DND-41 (cell line): ENCODE measurements around the gene ADK.
"Not testable (repeated sequence)": the region's sequence is repeated elsewhere in the genome, so short reads cannot be mapped to it uniquely, and the experiment has no call there.

Experiments used
- ATAC-seq: fragments of 200-7000 bp; cut with Tn5 transposase; 3 replicates; pipeline ENCODE4 v1.9.1; 2021; ENCODE audit warnings: low read depth; ENCODE audit not compliant: insufficient read depth
- DNase-seq: peaks from one replicate; pipeline ENCODE4 v3.0.0-alpha.2; 2020
- H2AFZ ChIP-seq: 2 replicates; pipeline ENCODE4 v1.6.0; 2012; ENCODE audit warnings: low read depth, low read length
- H3K27ac ChIP-seq: 2 replicates; pipeline ENCODE4 v1.5.1; 2012; ENCODE audit warnings: low read length, inconsistent platforms
- H3K27me3 ChIP-seq: fragments of 200-600 bp; sonication (generic); 2 replicates; pipeline ENCODE4 v1.6.0; 2012; ENCODE audit warnings: low read length, mild to moderate bottlenecking, inconsistent platforms; ENCODE audit not compliant: insufficient read depth, poor library complexity
- H3K36me3 ChIP-seq: 2 replicates; pipeline ENCODE4 v1.5.1; 2012; ENCODE audit warnings: low read length, inconsistent platforms; ENCODE audit not compliant: insufficient read depth
- H3K4me1 ChIP-seq: 2 replicates; pipeline ENCODE4 v1.5.1; 2012; ENCODE audit warnings: mild to moderate bottlenecking, low read length; ENCODE audit not compliant: insufficient read depth
- H3K4me2 ChIP-seq: 2 replicates; pipeline ENCODE4 v1.6.0; 2012; ENCODE audit warnings: mild to moderate bottlenecking, moderate library complexity, low read length, inconsistent platforms; ENCODE audit not compliant: insufficient read depth
- H3K4me3 ChIP-seq, 2 experiments: fragments of 200-600 bp in 1 of 2; shearing (Covaris generic) in 1 of 2; 2 replicates each; pipeline ENCODE4 v1.5.1; 2012 to 2016; ENCODE audit warnings: inconsistent platforms in 2 of 2, low read length in 2 of 2, mild to moderate bottlenecking in 2 of 2, low read depth in 1 of 2, moderate library complexity in 1 of 2
- H3K79me2 ChIP-seq: 2 replicates; pipeline ENCODE4 v1.6.0; 2012; ENCODE audit warnings: low read length, inconsistent platforms; ENCODE audit not compliant: insufficient read depth
- H3K9ac ChIP-seq: 2 replicates; pipeline ENCODE4 v1.6.0; 2012; ENCODE audit warnings: low read depth, mild to moderate bottlenecking, inconsistent platforms, low read length, moderate library complexity
- H3K9me3 ChIP-seq: 2 replicates; pipeline ENCODE4 v1.5.1; 2012; ENCODE audit warnings: low read length, moderate library complexity, mild to moderate bottlenecking, inconsistent platforms; ENCODE audit not compliant: insufficient read depth, severe bottlenecking
- H4K20me1 ChIP-seq: 2 replicates; pipeline ENCODE4 v1.6.0; 2012; ENCODE audit warnings: low read length; ENCODE audit not compliant: insufficient read depth
- EZH2 ChIP-seq: IDR thresholded peaks from 3 replicates; pipeline ENCODE4 v1.6.1; 2012; ENCODE audit warnings: borderline replicate concordance, low read depth, mild to moderate bottlenecking, moderate library complexity, low read length, inconsistent platforms; ENCODE audit not compliant: severe bottlenecking
- TF ChIP-seq, protein P1 (sequence below): IDR thresholded peaks from 2 replicates; pipeline ENCODE4 v1.5.1; 2012; ENCODE audit warnings: borderline replicate concordance, low read length, moderate library complexity, mild to moderate bottlenecking; ENCODE audit not compliant: poor library complexity, severe bottlenecking; ENCODE audit errors: extremely low read depth

ADK gene

DNA sequence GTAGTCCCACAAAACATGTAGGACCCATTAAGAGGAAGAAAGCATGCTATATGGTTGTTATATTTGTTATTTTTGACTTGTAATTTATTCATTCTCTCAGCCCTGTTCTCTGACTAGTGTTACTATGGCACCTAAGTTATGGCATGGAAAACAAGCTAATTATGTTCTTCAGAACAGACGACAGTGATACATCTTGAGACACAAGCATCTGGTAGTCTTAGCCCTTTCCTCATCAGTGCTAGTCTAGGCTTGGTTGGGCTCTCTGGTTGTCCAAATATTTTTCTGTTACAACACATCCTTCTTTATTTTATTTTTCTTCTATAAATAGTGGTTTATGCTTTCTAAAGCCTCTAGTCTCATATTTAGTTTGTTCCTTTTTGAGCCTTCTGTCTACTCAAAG is 367.0 kb downstream of the ADK start:
- no peak overlapping the region for H3K4me3 ChIP-seq
- no peaks in the 10 kb centered on the region for H3K79me2 ChIP-seq
- peaks cover 11% of the 10 kb centered on the region for H3K36me3 ChIP-seq
- H3K9ac ChIP-seq: no peak overlapping the region
- ATAC-seq (no peak), DNase-seq (no peak)
- H3K4me1 ChIP-seq: no peaks in the 10 kb centered on the region
- H3K27me3 ChIP-seq: no peaks in the 10 kb centered on the region
- H3K4me2 ChIP-seq: no peak overlapping the region
- peaks cover 23% of the 10 kb centered on the region for H3K9me3 ChIP-seq
- H2AFZ ChIP-seq: no peak overlapping the region
- no peak for TF ChIP-seq EZH2
- TF ChIP-seq, protein P1, sequence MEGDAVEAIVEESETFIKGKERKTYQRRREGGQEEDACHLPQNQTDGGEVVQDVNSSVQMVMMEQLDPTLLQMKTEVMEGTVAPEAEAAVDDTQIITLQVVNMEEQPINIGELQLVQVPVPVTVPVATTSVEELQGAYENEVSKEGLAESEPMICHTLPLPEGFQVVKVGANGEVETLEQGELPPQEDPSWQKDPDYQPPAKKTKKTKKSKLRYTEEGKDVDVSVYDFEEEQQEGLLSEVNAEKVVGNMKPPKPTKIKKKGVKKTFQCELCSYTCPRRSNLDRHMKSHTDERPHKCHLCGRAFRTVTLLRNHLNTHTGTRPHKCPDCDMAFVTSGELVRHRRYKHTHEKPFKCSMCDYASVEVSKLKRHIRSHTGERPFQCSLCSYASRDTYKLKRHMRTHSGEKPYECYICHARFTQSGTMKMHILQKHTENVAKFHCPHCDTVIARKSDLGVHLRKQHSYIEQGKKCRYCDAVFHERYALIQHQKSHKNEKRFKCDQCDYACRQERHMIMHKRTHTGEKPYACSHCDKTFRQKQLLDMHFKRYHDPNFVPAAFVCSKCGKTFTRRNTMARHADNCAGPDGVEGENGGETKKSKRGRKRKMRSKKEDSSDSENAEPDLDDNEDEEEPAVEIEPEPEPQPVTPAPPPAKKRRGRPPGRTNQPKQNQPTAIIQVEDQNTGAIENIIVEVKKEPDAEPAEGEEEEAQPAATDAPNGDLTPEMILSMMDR: no peak
- no peaks in the 10 kb centered on the region for H4K20me1 ChIP-seq
- no peak overlapping the region for H3K27ac ChIP-seq

DNA sequence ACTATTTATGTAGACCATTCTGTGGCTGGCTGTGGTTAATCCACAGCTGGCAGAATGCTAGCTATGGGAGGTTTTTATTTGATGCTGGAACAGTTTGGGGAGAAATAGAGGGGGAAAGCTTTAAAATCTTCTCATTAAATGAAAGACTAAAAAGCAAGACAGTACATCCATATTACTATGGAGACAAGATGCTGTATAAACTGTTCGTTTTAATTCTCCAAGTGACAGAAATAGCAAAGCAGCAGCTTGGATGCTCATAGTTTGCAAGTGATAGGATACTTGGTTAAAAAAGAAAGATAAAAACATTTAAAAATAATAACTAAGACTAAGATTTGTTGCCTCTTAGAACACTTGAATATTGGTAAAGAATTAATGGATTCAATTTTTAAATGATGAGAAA is 370.5 kb downstream of the ADK start:
- no peak overlapping the region for H3K9ac ChIP-seq
- no peak for ATAC-seq
- DNase-seq: no peak
- H3K27me3 ChIP-seq: no peaks in the 10 kb centered on the region
- no peak overlapping the region for H3K27ac ChIP-seq
- no peak overlapping the region for H2AFZ ChIP-seq
- H3K36me3 ChIP-seq: no peaks in the 10 kb centered on the region
- H3K4me2 ChIP-seq: no peak overlapping the region
- no peaks in the 10 kb centered on the region for H3K4me1 ChIP-seq
- H3K79me2 ChIP-seq: no peaks in the 10 kb centered on the region
- TF ChIP-seq EZH2: no peak
- TF ChIP-seq, protein P1: no peak
- H3K9me3 ChIP-seq: no peaks in the 10 kb centered on the region
- no peaks in the 10 kb centered on the region for H4K20me1 ChIP-seq
- H3K4me3 ChIP-seq: no peak overlapping the region

DNA sequence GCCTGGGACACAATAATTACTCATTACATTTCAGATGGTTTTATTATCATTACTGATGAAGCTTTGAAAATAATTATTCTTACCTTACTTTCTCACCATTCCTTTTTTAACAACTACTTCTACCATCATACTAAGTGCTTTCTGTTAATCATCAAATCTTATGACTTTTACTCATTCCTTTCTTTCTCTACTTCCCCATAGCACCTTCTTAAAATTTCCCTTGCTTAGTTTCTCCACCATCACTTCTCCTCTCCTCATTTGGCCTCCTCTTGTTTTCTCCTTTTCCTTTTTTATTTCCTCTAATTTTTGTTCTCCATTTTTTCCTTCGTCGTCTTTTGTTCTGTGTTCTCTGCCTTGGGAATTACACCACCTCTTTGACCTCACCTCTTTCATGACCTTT is 372.2 kb downstream of the ADK start:
- DNase-seq: no peak
- no peak overlapping the region for H3K4me3 ChIP-seq
- ATAC-seq: no peak
- no peaks in the 10 kb centered on the region for H3K27me3 ChIP-seq
- H3K36me3 ChIP-seq: no peaks in the 10 kb centered on the region
- no peak overlapping the region for H2AFZ ChIP-seq
- TF ChIP-seq, protein P1: no peak
- no peak overlapping the region for H3K4me2 ChIP-seq
- no peak overlapping the region for H3K27ac ChIP-seq
- H4K20me1 ChIP-seq: no peaks in the 10 kb centered on the region
- no peaks in the 10 kb centered on the region for H3K79me2 ChIP-seq
- no peak overlapping the region for H3K9ac ChIP-seq
- H3K9me3 ChIP-seq: no peaks in the 10 kb centered on the region
- no peaks in the 10 kb centered on the region for H3K4me1 ChIP-seq

DNA sequence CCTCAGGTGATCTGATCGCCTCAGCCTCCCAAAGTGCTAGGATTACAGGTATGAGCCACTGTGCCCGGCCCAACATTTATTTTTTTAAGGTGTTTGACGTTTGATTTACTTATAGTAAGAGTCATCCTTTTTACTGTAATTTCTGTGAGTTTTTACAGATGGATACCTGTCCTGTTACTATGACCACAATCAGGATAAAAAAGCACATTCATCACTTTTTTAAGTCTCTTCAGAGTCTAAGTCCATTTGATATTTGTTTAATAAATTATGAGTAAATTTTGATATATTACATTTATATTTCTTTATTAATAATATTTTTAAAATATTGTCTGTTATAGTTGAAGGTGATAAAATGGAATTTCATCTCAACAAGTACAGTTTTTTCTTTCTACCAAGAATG is 374.9 kb downstream of the ADK start:
- Histone ChIP-seq H3K4me1 (no peaks in the 10 kb centered on the region), H4K20me1 (no peaks in the 10 kb centered on the region), H3K27ac (no peak overlapping the region), H3K79me2 (no peaks in the 10 kb centered on the region), H2AFZ (no peak overlapping the region), H3K27me3 (no peaks in the 10 kb centered on the region), H3K36me3 (no peaks in the 10 kb centered on the region; the same call in 1 of the 2 replicates), H3K9me3 (no peaks in the 10 kb centered on the region), H3K9ac (no peak overlapping the region), H3K4me2 (no peak overlapping the region), H3K4me3 (no peak overlapping the region)
- DNase-seq: no peak
- no peak for TF ChIP-seq EZH2
- TF ChIP-seq, protein P1: no peak
- no peak for ATAC-seq

DNA sequence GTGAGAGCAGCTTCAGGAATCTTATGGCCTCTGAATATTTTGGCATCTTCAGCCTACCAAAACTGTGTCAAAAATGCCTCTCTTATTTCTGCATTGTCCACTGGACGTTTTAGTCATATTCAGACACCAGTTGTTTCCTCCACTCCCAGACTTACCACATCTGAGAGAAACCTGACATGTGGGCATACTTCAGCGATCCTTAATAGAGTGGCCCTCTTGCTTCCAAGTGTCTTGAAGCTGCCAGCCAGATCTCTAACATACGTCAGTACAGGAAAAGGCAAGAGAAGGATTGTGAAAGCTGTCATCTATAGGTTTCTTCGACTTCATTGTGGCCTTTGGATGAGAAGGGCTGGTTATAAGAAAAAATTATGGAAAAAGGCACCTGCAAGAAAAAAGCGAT is 376.6 kb downstream of the ADK start:
- not testable (repeated sequence) for H2AFZ ChIP-seq, H3K4me1 ChIP-seq, H4K20me1 ChIP-seq, H3K9me3 ChIP-seq, H3K4me3 ChIP-seq, ATAC-seq, H3K9ac ChIP-seq, H3K36me3 ChIP-seq, H3K27ac ChIP-seq, H3K79me2 ChIP-seq, H3K27me3 ChIP-seq, H3K4me2 ChIP-seq, DNase-seq
